Osteoblast (primary cell): Measurements from ENCODE around the gene CCL1. TPM values are rescaled to one million over a fixed set of nuclear protein-coding genes. Genes with fewer than 3 reads are reported as not detected.

Experiments
- DNase-seq: peaks from one replicate; pipeline ENCODE4 v3.0.0; 2011; ENCODE audit warnings: low spot score, mixed read lengths; ENCODE audit not compliant: insufficient read length; ENCODE audit errors: missing footprints
- H2AFZ ChIP-seq: 2 replicates; pipeline ENCODE4 v1.6.0; 2011; ENCODE audit warnings: mild to moderate bottlenecking, low read length
- H3K27ac ChIP-seq: 2 replicates; pipeline ENCODE4 v1.5.1; 2011; ENCODE audit warnings: mild to moderate bottlenecking, low read depth, low read length, moderate library complexity
- H3K27me3 ChIP-seq: 2 replicates; pipeline ENCODE4 v1.6.0; 2012; ENCODE audit warnings: mild to moderate bottlenecking, control low read depth, inconsistent platforms, low read length, moderate library complexity; ENCODE audit not compliant: insufficient read depth
- H3K36me3 ChIP-seq: 2 replicates; pipeline ENCODE4 v1.5.1; 2011; ENCODE audit warnings: mild to moderate bottlenecking, low read length, control low read depth, moderate library complexity; ENCODE audit not compliant: insufficient read depth
- H3K4me1 ChIP-seq: 2 replicates; pipeline ENCODE4 v1.5.1; 2011; ENCODE audit warnings: mild to moderate bottlenecking, low read length, control low read depth, moderate library complexity; ENCODE audit not compliant: insufficient read depth
- H3K4me2 ChIP-seq: 2 replicates; pipeline ENCODE4 v1.6.0; 2011; ENCODE audit warnings: mild to moderate bottlenecking, low read length; ENCODE audit not compliant: insufficient read depth
- H3K4me3 ChIP-seq: fragments of 200-600 bp; sonication (generic); 3 replicates; pipeline ENCODE4 v1.5.1; 2012; ENCODE audit warnings: mild to moderate bottlenecking, low read length, inconsistent platforms; ENCODE audit not compliant: insufficient read depth
- H3K79me2 ChIP-seq: 2 replicates; pipeline ENCODE4 v1.6.0; 2012; ENCODE audit warnings: mild to moderate bottlenecking, low read length, control low read depth, inconsistent platforms; ENCODE audit not compliant: insufficient read depth
- H3K9me3 ChIP-seq: 2 replicates; pipeline ENCODE4 v1.5.1; 2011; ENCODE audit warnings: low read depth, low read length, control low read depth
- H4K20me1 ChIP-seq: 2 replicates; pipeline ENCODE4 v1.6.0; 2012; ENCODE audit warnings: mild to moderate bottlenecking, low read length, control low read depth; ENCODE audit not compliant: insufficient read depth
- CTCF ChIP-seq: IDR thresholded peaks from 2 replicates; pipeline ENCODE4 v1.5.1; 2011; ENCODE audit warnings: mild to moderate bottlenecking, low read depth, low read length, moderate library complexity; ENCODE audit errors: extremely low read depth
- total RNA-seq: library from RNA; depleted of rRNA; stranded (reverse); fragments of >200 nt; gene quantifications from 2 replicates; pipeline ENCODE4 v1.2.3, GENCODE V29; 2012

Gene CCL1
- total RNA-seq, 1 donor: not detected

- peaks cover 2% of the 10 kb centered on the region for H3K27me3 ChIP-seq
- H2AFZ ChIP-seq: no peak overlapping the region
- no peaks in the 10 kb centered on the region for H3K36me3 ChIP-seq
- H3K79me2 ChIP-seq: no peaks in the 10 kb centered on the region
- H4K20me1 ChIP-seq: no peaks in the 10 kb centered on the region
- H3K4me2 ChIP-seq: no peak overlapping the region
- no peaks in the 10 kb centered on the region for H3K9me3 ChIP-seq
- no peak for TF ChIP-seq CTCF
- no peaks in the 10 kb centered on the region for H3K4me1 ChIP-seq
- H3K27ac ChIP-seq: no peak overlapping the region
- no peak for DNase-seq
- H3K4me3 ChIP-seq: no peak overlapping the region
These were observed 30.4 kb upstream of the CCL1 start for GRCh38 chr17:34393401-34393800.

- Histone ChIP-seq H2AFZ (no peak overlapping the region), H3K27me3 (no peaks in the 10 kb centered on the region), H4K20me1 (no peaks in the 10 kb centered on the region), H3K79me2 (no peaks in the 10 kb centered on the region), H3K27ac (no peak overlapping the region), H3K4me2 (no peak overlapping the region), H3K9me3 (no peaks in the 10 kb centered on the region), H3K4me3 (no peak overlapping the region), H3K36me3 (no peaks in the 10 kb centered on the region), H3K4me1 (peaks cover 8% of the 10 kb centered on the region)
- TF ChIP-seq CTCF: no peak
- DNase-seq: no peak
These were observed 28.2 kb upstream of the CCL1 start for GRCh38 chr17:34391241-34391640.

GRCh38 chr17:34390649-34391048 is 27.6 kb upstream of the CCL1 start:
- H4K20me1 ChIP-seq: no peaks in the 10 kb centered on the region
- no peaks in the 10 kb centered on the region for H3K79me2 ChIP-seq
- no peak overlapping the region for H3K4me2 ChIP-seq
- H3K4me3 ChIP-seq: no peak overlapping the region
- no peaks in the 10 kb centered on the region for H3K27me3 ChIP-seq
- H3K36me3 ChIP-seq: no peaks in the 10 kb centered on the region
- H3K27ac ChIP-seq: no peak overlapping the region
- H3K4me1 ChIP-seq: peaks cover 8% of the 10 kb centered on the region
- no peaks in the 10 kb centered on the region for H3K9me3 ChIP-seq
- no peak for DNase-seq
- H2AFZ ChIP-seq: no peak overlapping the region
- no peak for TF ChIP-seq CTCF

- DNase-seq: no peak
These were observed 26.2 kb upstream of the CCL1 start for GRCh38 chr17:34389126-34389750.

More at GRCh38 chr17:34389126-34389750, 26.2 kb upstream of the CCL1 start:
- Histone ChIP-seq H3K36me3 (no peaks in the 10 kb centered on the region), H3K27me3 (no peaks in the 10 kb centered on the region), H3K27ac (no peak overlapping the region), H3K4me1 (peaks cover 8% of the 10 kb centered on the region), H3K79me2 (no peaks in the 10 kb centered on the region), H3K9me3 (no peaks in the 10 kb centered on the region), H3K4me2 (no peak overlapping the region), H3K4me3 (no peak overlapping the region), H2AFZ (no peak overlapping the region), H4K20me1 (no peaks in the 10 kb centered on the region)
- no peak for TF ChIP-seq CTCF
